ENCODE measurements around the gene SLC16A2.
A peak's percentile ranks its signal among the peaks of the same experiment; 100 is the strongest.

Gene SLC16A2

GRCh38 chrX:74389016-74389722, 32.1 kb upstream of the SLC16A2 start:
- no peak overlapping the region for H3K4me3 ChIP-seq (ENCODE audit: low read depth, low read length)
- H3K9me3 ChIP-seq (ENCODE audit: control insufficient read depth, insufficient read depth, low read depth, low read length) = peaks cover 4% of the 10 kb centered on the region
- H3K36me3 ChIP-seq (ENCODE audit: control insufficient read depth in 2 of 2, insufficient read depth in 1 of 2, low read length in 2 of 2) = no peaks in the 10 kb centered on the region
- CTCF ChIA-PET = no interaction called here
- no peak overlapping the region for H3K27ac ChIP-seq (ENCODE audit: extremely low read depth, low read depth, low read length)
- no peaks in the 10 kb centered on the region for H3K4me1 ChIP-seq (ENCODE audit: control insufficient read depth, insufficient read depth, low read length)
- TF ChIP-seq ATF2 (tag by site-specific recombination; IDR thresholded peaks at IDR 0.05; ENCODE audit: low read depth) (peak; percentile 67), MZF1 (tag by site-specific recombination; IDR thresholded peaks at IDR 0.05; ENCODE audit: borderline replicate concordance) (no peak), ZIC2 (tag by site-specific recombination; IDR thresholded peaks at IDR 0.05) (no peak)
- POLR2A ChIA-PET = no interaction called here

GRCh38 chrX:74395556-74395955, 25.7 kb upstream of the SLC16A2 start:
- TF ChIP-seq ZNF664 (tag by site-specific recombination; IDR thresholded peaks at IDR 0.05) (peak; percentile 99), KLF9 (tag by site-specific recombination; IDR thresholded peaks at IDR 0.05; ENCODE audit: low read depth) (no peak)
- no peak overlapping the region for H3K27ac ChIP-seq (ENCODE audit: extremely low read depth, low read depth, low read length)
- ChIA-PET POLR2A (no interaction called here), CTCF (no interaction called here)
- H3K36me3 ChIP-seq (ENCODE audit: control insufficient read depth in 2 of 2, insufficient read depth in 1 of 2, low read length in 2 of 2) = no peaks in the 10 kb centered on the region; a peak in 1 of 3 replicates
- no peaks in the 10 kb centered on the region for H3K4me1 ChIP-seq (ENCODE audit: control insufficient read depth, insufficient read depth, low read length)
- H3K4me3 ChIP-seq (ENCODE audit: low read depth, low read length) = no peak overlapping the region
- peaks cover 2% of the 10 kb centered on the region; the same call in 1 of the 2 replicates for H3K9me3 ChIP-seq (ENCODE audit: control insufficient read depth, insufficient read depth, low read depth, low read length)

- Histone ChIP-seq H3K4me1 (ENCODE audit: control insufficient read depth, insufficient read depth, low read length) (no peaks in the 10 kb centered on the region), H3K9me3 (ENCODE audit: control insufficient read depth, insufficient read depth, low read depth, low read length) (no peaks in the 10 kb centered on the region), H3K36me3 (ENCODE audit: control insufficient read depth in 2 of 2, insufficient read depth in 1 of 2, low read length in 2 of 2) (no peaks in the 10 kb centered on the region), H3K4me3 (ENCODE audit: low read depth, low read length) (no peak overlapping the region), H3K27ac (ENCODE audit: extremely low read depth, low read depth, low read length) (no peak overlapping the region)
- CTCF ChIA-PET = no interaction called here
- POLR2A ChIA-PET = no interaction called here
- no peak for TF ChIP-seq ZNF658 (tag by site-specific recombination; IDR thresholded peaks at IDR 0.05)
- TF ChIP-seq ZBTB6 (tag by site-specific recombination; IDR thresholded peaks at IDR 0.05) = no peak
- TF ChIP-seq ZNF529 (tag by site-specific recombination; IDR thresholded peaks at IDR 0.05; ENCODE audit: insufficient replicate concordance) = no peak
- no peak for TF ChIP-seq BCL11B (tag by site-specific recombination; IDR thresholded peaks at IDR 0.05; ENCODE audit: low read depth)
- TF ChIP-seq ZIC2 (tag by site-specific recombination; IDR thresholded peaks at IDR 0.05) = no peak
- no peak for TF ChIP-seq ZFP41 (tag by site-specific recombination; IDR thresholded peaks at IDR 0.05; ENCODE audit: borderline replicate concordance)
- TF ChIP-seq ZNF544 (tag by site-specific recombination; IDR thresholded peaks at IDR 0.05) = no peak
- TF ChIP-seq ZNF19 (tag by site-specific recombination; IDR thresholded peaks at IDR 0.05; ENCODE audit: low read depth) = no peak
- TF ChIP-seq ZNF121 (tag by site-specific recombination; IDR thresholded peaks at IDR 0.05) = no peak
- TF ChIP-seq FEZF1 (tag by site-specific recombination; IDR thresholded peaks at IDR 0.05) = no peak
- no peak for TF ChIP-seq ZNF449 (tag by site-specific recombination; IDR thresholded peaks at IDR 0.05)
- TF ChIP-seq ZNF785 (tag by site-specific recombination; IDR thresholded peaks at IDR 0.05) = no peak
Measured at GRCh38 chrX:74405973-74406489, 15.3 kb upstream of the SLC16A2 start.

Measured in HEK293 (cell line).